ENCODE results near the gene RNASEH2B.

The RNASEH2B gene, protein sequence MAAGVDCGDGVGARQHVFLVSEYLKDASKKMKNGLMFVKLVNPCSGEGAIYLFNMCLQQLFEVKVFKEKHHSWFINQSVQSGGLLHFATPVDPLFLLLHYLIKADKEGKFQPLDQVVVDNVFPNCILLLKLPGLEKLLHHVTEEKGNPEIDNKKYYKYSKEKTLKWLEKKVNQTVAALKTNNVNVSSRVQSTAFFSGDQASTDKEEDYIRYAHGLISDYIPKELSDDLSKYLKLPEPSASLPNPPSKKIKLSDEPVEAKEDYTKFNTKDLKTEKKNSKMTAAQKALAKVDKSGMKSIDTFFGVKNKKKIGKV

DNA sequence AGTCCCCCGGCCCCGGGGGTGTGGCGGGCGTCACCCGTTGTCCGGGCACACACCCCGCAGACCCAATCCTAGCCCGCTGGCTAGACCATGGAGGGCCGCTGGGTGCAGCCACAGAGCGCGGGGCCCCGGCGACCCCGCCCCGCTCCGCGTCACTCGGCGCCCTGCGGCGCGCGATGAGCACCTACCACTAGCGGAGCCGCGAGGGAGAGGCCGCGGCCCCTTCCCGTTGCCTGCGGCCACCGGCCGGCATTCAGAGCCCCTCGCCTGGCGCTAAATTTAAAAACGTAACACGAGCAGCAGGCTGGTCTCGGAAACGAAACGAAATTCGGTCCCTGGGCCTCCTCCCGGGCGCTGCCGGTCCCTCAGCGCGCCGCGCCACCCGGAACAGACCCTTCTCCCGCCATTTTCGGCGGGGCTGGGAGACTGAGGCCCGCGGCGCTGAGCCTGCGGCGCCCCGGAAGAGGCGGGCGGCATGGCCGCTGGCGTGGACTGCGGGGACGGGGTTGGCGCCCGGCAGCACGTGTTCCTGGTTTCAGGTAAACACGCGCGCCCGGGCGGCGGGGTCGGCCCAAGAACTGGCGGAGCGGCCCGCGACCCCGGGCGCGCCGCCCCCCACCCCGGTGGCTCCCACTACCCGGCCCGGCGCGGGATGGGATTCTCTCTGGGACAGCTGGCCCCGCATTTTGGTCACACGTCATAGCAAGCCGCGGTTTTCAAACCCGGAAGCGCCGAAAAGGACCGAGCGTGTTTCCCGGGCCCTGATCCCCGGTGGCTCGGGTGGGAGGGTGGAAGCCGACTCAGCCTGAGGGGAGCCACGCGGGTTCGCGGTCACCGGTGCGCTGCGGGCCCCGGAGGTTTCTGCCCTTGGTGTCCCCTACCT is at the start of gene RNASEH2B:
Gene RNASEH2B, plus strand, starts transcription at position 187 of the 880 bp plus-strand sequence. Its CDS starts 286 bp downstream, at position 473.
- peak within 1 kb of the TSS; percentile 76 for H3K4me2 ChIP-seq (ENCODE audit: low read length)
- H3K36me3 ChIP-seq (ENCODE audit: control insufficient read depth, low read length) = peaks cover 41% of the 10 kb centered on the region
- peaks cover 26% of the 10 kb centered on the region for H3F3A ChIP-seq (ENCODE audit: control insufficient read depth, insufficient read depth)
- H3K4me1 ChIP-seq (ENCODE audit: control insufficient read depth, low read length) = peaks cover 61% of the 10 kb centered on the region
- peak within 1 kb of the TSS; percentile 86 for H3K4me3 ChIP-seq (ENCODE audit: low read length)
- peaks cover 60% of the 10 kb centered on the region for H3K79me2 ChIP-seq (ENCODE audit: control insufficient read depth, low read length)
- no peak for TF ChIP-seq EZH2phosphoT487 (IDR thresholded peaks at IDR 0.05; ENCODE audit: borderline replicate concordance, low read length)
- TF ChIP-seq, protein P1, sequence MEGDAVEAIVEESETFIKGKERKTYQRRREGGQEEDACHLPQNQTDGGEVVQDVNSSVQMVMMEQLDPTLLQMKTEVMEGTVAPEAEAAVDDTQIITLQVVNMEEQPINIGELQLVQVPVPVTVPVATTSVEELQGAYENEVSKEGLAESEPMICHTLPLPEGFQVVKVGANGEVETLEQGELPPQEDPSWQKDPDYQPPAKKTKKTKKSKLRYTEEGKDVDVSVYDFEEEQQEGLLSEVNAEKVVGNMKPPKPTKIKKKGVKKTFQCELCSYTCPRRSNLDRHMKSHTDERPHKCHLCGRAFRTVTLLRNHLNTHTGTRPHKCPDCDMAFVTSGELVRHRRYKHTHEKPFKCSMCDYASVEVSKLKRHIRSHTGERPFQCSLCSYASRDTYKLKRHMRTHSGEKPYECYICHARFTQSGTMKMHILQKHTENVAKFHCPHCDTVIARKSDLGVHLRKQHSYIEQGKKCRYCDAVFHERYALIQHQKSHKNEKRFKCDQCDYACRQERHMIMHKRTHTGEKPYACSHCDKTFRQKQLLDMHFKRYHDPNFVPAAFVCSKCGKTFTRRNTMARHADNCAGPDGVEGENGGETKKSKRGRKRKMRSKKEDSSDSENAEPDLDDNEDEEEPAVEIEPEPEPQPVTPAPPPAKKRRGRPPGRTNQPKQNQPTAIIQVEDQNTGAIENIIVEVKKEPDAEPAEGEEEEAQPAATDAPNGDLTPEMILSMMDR (IDR thresholded peaks at IDR 0.05; ENCODE audit: low read depth, low read length, poor library complexity, severe bottlenecking) = no peak
- peak within 1 kb of the TSS; percentile 80 for H3K27ac ChIP-seq (ENCODE audit: low read depth, low read length)
- no peaks in the 10 kb centered on the region for H3K9me2 ChIP-seq (replicated peaks; ENCODE audit: control insufficient read depth, low read length)
- H4K20me1 ChIP-seq (ENCODE audit: control insufficient read depth, insufficient read depth, low read depth, low read length) = no peaks in the 10 kb centered on the region
- H3K9me3 ChIP-seq (ENCODE audit: control insufficient read depth, insufficient read depth, low read length) = no peaks in the 10 kb centered on the region
- H3K27me3 ChIP-seq (ENCODE audit: control insufficient read depth, low read length) = no peaks in the 10 kb centered on the region

DNA sequence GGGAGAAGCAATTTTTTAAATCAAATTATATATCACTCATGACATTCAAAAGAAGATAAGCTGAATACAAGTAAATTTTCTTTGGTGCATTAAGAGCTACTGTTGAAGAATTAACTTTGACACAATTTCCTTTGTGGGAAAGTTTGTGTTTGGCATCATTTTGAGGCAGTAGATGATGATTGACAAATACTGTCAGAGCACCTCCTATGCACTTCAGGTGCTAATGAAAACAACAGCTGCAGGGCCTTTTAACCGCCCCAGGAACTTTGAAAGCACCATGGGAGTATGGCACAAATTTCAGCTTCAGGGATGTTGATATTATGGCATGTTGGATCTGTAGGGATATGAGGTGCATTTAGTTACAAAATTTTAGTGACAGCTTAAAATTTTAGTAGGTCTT is 45.1 kb upstream of the RNASEH2B start:
- no peaks in the 10 kb centered on the region for H3K79me2 ChIP-seq (ENCODE audit: control insufficient read depth, low read length)
- H3F3A ChIP-seq (ENCODE audit: control insufficient read depth, insufficient read depth) = no peaks in the 10 kb centered on the region
- no peaks in the 10 kb centered on the region for H3K36me3 ChIP-seq (ENCODE audit: control insufficient read depth, low read length)
- no peaks in the 10 kb centered on the region for H4K20me1 ChIP-seq (ENCODE audit: control insufficient read depth, insufficient read depth, low read depth, low read length)
- no peaks in the 10 kb centered on the region for H3K9me2 ChIP-seq (replicated peaks; ENCODE audit: control insufficient read depth, low read length)
- H3K4me2 ChIP-seq (ENCODE audit: low read length) = no peak overlapping the region
- H3K27me3 ChIP-seq (ENCODE audit: control insufficient read depth, low read length) = no peaks in the 10 kb centered on the region
- H3K4me3 ChIP-seq (ENCODE audit: low read length) = no peak overlapping the region
- H3K9me3 ChIP-seq (ENCODE audit: control insufficient read depth, insufficient read depth, low read length) = peaks cover 26% of the 10 kb centered on the region; the same call in 1 of the 2 replicates
- TF ChIP-seq, protein P1 (IDR thresholded peaks at IDR 0.05; ENCODE audit: low read depth, low read length, poor library complexity, severe bottlenecking) = no peak
- TF ChIP-seq EZH2phosphoT487 (IDR thresholded peaks at IDR 0.05; ENCODE audit: borderline replicate concordance, low read length) = no peak
- H3K4me1 ChIP-seq (ENCODE audit: control insufficient read depth, low read length) = peaks cover 18% of the 10 kb centered on the region
- no peak overlapping the region for H3K27ac ChIP-seq (ENCODE audit: low read depth, low read length)

DNA sequence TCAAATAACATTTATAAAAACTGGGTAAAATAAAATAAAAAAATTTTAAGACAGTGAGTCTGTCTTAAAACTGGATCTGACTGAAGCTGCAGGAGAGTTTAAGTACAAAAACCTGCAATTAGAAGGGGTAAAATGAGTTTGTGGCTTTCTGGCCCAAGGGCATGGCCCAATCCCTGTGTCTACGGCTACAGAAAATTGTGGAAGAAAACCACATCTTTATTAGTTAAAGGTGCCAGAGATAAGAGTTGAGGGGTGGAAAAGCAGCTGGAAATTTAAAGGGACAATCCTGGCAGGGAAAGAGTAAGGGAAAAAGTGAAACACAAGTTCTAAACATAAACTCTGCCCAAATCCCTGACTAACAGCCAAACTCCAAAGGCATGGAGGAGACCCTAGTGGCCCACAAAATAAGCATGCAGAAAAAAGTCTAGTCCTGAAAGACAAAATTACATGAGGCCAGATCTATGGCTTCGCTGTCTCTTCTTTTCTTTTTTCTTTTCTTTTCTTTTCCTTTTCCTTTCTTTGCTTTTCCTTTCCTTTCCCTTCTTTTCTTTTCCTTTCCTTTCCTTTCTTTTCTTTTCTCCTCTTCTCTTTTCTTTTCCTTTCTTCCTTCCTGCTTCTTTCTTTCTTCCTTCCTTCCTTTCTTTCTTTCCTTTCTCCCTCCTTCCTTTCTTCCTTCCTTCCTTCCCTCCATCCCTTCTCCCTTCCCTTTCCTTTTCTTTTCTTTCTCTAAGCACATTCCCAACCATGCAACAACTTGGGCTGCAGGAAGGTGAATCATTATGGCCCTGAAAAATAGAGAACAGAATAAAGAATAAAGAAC is 42.6 kb upstream of the RNASEH2B start:
- H3K9me2 ChIP-seq (replicated peaks; ENCODE audit: control insufficient read depth, low read length) = no peaks in the 10 kb centered on the region
- no peaks in the 10 kb centered on the region for H3K36me3 ChIP-seq (ENCODE audit: control insufficient read depth, low read length)
- no peak overlapping the region for H3K27ac ChIP-seq (ENCODE audit: low read depth, low read length)
- no peak overlapping the region for H3K4me3 ChIP-seq (ENCODE audit: low read length)
- no peaks in the 10 kb centered on the region for H3K27me3 ChIP-seq (ENCODE audit: control insufficient read depth, low read length)
- H3K9me3 ChIP-seq (ENCODE audit: control insufficient read depth, insufficient read depth, low read length) = peaks cover 8% of the 10 kb centered on the region; the same call in 1 of the 2 replicates
- TF ChIP-seq EZH2phosphoT487 (IDR thresholded peaks at IDR 0.05; ENCODE audit: borderline replicate concordance, low read length) = no peak
- TF ChIP-seq, protein P1 (IDR thresholded peaks at IDR 0.05; ENCODE audit: low read depth, low read length, poor library complexity, severe bottlenecking) = no peak
- H3K4me2 ChIP-seq (ENCODE audit: low read length) = no peak overlapping the region
- no peaks in the 10 kb centered on the region for H4K20me1 ChIP-seq (ENCODE audit: control insufficient read depth, insufficient read depth, low read depth, low read length)
- H3K79me2 ChIP-seq (ENCODE audit: control insufficient read depth, low read length) = no peaks in the 10 kb centered on the region
- H3F3A ChIP-seq (ENCODE audit: control insufficient read depth, insufficient read depth) = no peaks in the 10 kb centered on the region
- H3K4me1 ChIP-seq (ENCODE audit: control insufficient read depth, low read length) = peaks cover 8% of the 10 kb centered on the region
